ENCODE results near the gene ATXN7L1. TPM values are rescaled to one million over a fixed set of nuclear protein-coding genes. Genes with fewer than 3 reads are reported as not detected.
A peak's percentile ranks its signal among the peaks of the same experiment; 100 is the strongest.

The ATXN7L1 gene
- total RNA-seq (2021; fragmentation: NEBNext Ultra II Directional; extraction: Animal tissue kit (Norgen Biotek cat#: 25700)) (34.0 and 34.5 TPM in 2 replicates), polyA plus RNA-seq (2011; rRNA removed) (13.0 and 14.3 TPM in 2 replicates), polyA minus RNA-seq (2011; rRNA and poly(A)+ RNA removed) (19.2 and 23.2 TPM in 2 replicates)
- 8.8 TPM for polyA plus RNA-seq (2011; cell fraction: cytosol; rRNA removed)
- 18.9 TPM for polyA plus RNA-seq (2011; cell fraction: nucleus; rRNA removed)
- polyA plus RNA-seq (2012, experiment 1 of 2): 25.9 to 30.4 TPM (median 28.8 TPM) in 4 replicates
- polyA plus RNA-seq (2012, experiment 2 of 2): 9.3 TPM
- polyA plus RNA-seq (2013, experiment 1 of 2): 32.2 TPM
- polyA plus RNA-seq (2013, experiment 2 of 2): 31.1 TPM
- polyA minus RNA-seq (2011; cell fraction: cytosol; rRNA and poly(A)+ RNA removed): 16.1 TPM
- 54.9 TPM for polyA minus RNA-seq (2011; cell fraction: nucleus; rRNA and poly(A)+ RNA removed)
- long read RNA-seq, experiment 1, partial matches to known transcripts: 6 of 22 reads
- long read RNA-seq, experiment 1, other reads (novel, unspliced or antisense): 15 of 22 reads
- long read RNA-seq, experiment 2, partial matches to known transcripts: 12 of 20 reads
- long read RNA-seq, experiment 2, other reads (novel, unspliced or antisense): 6 of 20 reads

DNA sequence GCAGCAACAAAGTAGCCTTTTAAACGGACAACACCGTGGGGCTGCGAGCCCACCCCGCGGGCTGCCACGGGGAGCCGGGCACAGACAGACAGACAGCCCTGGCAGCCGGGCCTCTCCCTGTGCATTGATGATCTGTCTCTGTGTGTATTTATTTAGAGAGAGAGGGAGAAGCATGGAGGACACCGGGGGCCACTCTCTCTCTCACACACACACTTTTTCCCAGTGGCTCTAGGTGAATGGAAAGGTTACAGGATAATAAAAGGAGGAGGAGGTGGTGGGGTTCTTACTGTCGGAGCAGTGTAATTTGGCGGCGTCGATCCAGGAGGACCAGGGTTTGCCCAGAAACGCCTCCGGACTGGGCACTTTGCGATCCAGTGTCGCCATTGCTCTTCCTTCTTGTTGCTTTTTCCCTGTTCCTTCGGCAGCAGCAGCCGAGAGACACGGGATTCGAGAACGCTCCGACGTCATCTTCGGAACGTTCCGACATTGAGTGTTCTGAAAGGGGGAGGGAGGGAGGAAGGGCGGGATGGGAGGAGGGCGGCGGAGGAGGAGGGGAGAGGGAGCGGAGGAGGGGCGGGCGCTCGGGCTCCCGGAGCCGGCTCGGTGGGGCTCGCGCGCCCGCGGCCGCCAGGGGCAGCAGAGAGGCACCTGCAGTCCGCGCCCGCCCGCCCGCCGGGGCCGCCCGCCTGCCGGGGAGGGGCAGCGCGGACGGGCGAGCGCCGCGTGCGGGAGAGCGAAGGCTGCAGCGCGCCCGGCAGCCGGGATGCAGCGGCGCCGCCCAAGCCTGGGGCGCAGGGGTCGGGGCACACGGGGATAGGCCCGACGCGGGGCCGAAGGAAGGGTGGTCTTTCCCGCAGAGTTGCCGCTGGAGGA, at the start of gene ATXN7L1:
Gene ATXN7L1, minus strand, starts transcription at position 509 of the 873 bp plus-strand sequence. Its CDS starts 41 bp downstream, at position 468.
- Histone ChIP-seq H3K9ac (replicated peaks in 1 of 4; ENCODE audit: extremely low read depth in 1 of 4, low read depth in 3 of 4, low read length in 3 of 4) (peak within 1 kb of the TSS; percentile 92 to 100 (median 94)), H2AK5ac (ENCODE audit: low read depth, low read length) (no peak within 1 kb of the TSS), H2BK5ac (ENCODE audit: low read depth, low read length) (peak within 1 kb of the TSS; percentile 16; the same call in 1 of the 2 replicates), H4K8ac (ENCODE audit: extremely low read depth, insufficient read depth, low read length) (peak within 1 kb of the TSS; percentile 81), H3K36me3 (ENCODE audit: control insufficient read depth in 2 of 4, insufficient read depth in 4 of 4, low read length in 3 of 4) (peaks cover 0 to 5% (median 0%) of the 10 kb centered on the region in 4 experiments; a peak in 3 of 8 replicates), H2BK20ac (ENCODE audit: low read length) (no peak within 1 kb of the TSS), H2AFZ (ENCODE audit: low read length) (0 out of 2 replicates have a peak within 1 kb of the TSS, but pooled peaks have one; percentile 84), H3K18ac (ENCODE audit: extremely low read depth, low read length) (peak within 1 kb of the TSS; percentile 73), H3K23ac (ENCODE audit: insufficient read length) (no peak within 1 kb of the TSS), H3K56ac (replicated peaks; ENCODE audit: insufficient read length, low read depth, low read length) (peak within 1 kb of the TSS; percentile 85), H2BK120ac (replicated peaks; ENCODE audit: low read depth, low read length) (no peak within 1 kb of the TSS), H2BK12ac (ENCODE audit: low read depth, low read length) (peak within 1 kb of the TSS; percentile 32; the same call in 1 of the 2 replicates), H3K4me1 (replicated peaks in 1 of 4; ENCODE audit: control insufficient read depth in 3 of 4, insufficient read depth in 4 of 4, low read length in 3 of 4) (peaks cover 6 to 27% (median 15%) of the 10 kb centered on the region in 4 experiments; a peak in 5 of 7 replicates), H3K23me2 (ENCODE audit: low read depth, low read length) (peaks cover 9% of the 10 kb centered on the region), H3K4me3 (ENCODE audit: extremely low read depth in 1 of 4, insufficient read depth in 2 of 4, low read depth in 3 of 4, low read length in 4 of 4) (peak within 1 kb of the TSS; percentile 87 to 93 (median 90)), H3K9me3 (ENCODE audit: insufficient read depth in 2 of 2, low read depth in 1 of 2, low read length in 1 of 2) (0 out of 4 replicates have a peak, but pooled peaks cover 0 to 3% of the 10 kb centered on the region in 2 experiments), H3K27me3 (replicated peaks in 1 of 4; ENCODE audit: control insufficient read depth in 3 of 4, extremely low read depth in 1 of 4, insufficient read depth in 3 of 4, low read length in 3 of 4) (peaks cover 0 to 14% (median 12%) of the 10 kb centered on the region in 4 experiments; a peak in 5 of 7 replicates), H4K5ac (ENCODE audit: insufficient read length, low read depth, low read length) (peak within 1 kb of the TSS; percentile 42), H3K4ac (replicated peaks; ENCODE audit: insufficient read length, low read depth, low read length) (peak within 1 kb of the TSS; percentile 23), H4K20me1 (replicated peaks in 1 of 2; ENCODE audit: control insufficient read depth in 1 of 2, insufficient read depth in 2 of 2, low read length in 2 of 2) (peaks cover 2 to 11% of the 10 kb centered on the region in 2 experiments), H3K79me1 (ENCODE audit: low read depth, low read length) (peaks cover 8% of the 10 kb centered on the region; the same call in 1 of the 2 replicates), H4K91ac (replicated peaks; ENCODE audit: insufficient read length, low read length) (peak within 1 kb of the TSS; percentile 48), H3K14ac (ENCODE audit: insufficient read length) (peak within 1 kb of the TSS; percentile 85), H3K4me2 (ENCODE audit: insufficient read depth in 1 of 2, low read depth in 2 of 2, low read length in 2 of 2) (peak within 1 kb of the TSS; percentile 85 to 88), H2BK15ac (ENCODE audit: low read length) (no peak within 1 kb of the TSS), H3K79me2 (ENCODE audit: control insufficient read depth in 1 of 2, insufficient read depth in 2 of 2, low read length in 2 of 2) (peaks cover 3 to 56% of the 10 kb centered on the region in 2 experiments; a peak in 3 of 4 replicates), H3K27ac (ENCODE audit: low read depth, low read length) (peak within 1 kb of the TSS; percentile 91)
- WGBS, 2 experiments (ENCODE audit: extremely low coverage in 1 of 2, insufficient coverage in 1 of 2, insufficient read length in 1 of 2, insufficient replicate concordance in 2 of 2, low coverage in 1 of 2, low lambda C conversion rate in 2 of 2, missing lambda C conversion rate in 1 of 2): 2% methylated on average over 40 of the region's 77 CpGs; no CpG with 5 or more reads in 1 of the 2 experiments
- CTCF ChIA-PET (ENCODE audit: partially characterized antibody): interaction anchor here (0.7 to 5.8 kb wide), 27 partner anchors 8 to 233 kb away, joined by 3 to 99 read pairs (median 5); no protein-coding TSS in a partner anchor
- POLR2A ChIA-PET (ENCODE audit: partially characterized antibody): interaction anchor here (1.0 to 1.1 kb wide), 2 partner anchors 12 to 13 kb away, joined by 3 to 5 read pairs; no protein-coding TSS in a partner anchor
- DNase-seq (ENCODE audit: low read depth in 1 of 2, low spot score in 2 of 2) (peak; percentile 90 to 96), FAIRE-seq (no peak)
- TF ChIP-seq, protein P1, sequence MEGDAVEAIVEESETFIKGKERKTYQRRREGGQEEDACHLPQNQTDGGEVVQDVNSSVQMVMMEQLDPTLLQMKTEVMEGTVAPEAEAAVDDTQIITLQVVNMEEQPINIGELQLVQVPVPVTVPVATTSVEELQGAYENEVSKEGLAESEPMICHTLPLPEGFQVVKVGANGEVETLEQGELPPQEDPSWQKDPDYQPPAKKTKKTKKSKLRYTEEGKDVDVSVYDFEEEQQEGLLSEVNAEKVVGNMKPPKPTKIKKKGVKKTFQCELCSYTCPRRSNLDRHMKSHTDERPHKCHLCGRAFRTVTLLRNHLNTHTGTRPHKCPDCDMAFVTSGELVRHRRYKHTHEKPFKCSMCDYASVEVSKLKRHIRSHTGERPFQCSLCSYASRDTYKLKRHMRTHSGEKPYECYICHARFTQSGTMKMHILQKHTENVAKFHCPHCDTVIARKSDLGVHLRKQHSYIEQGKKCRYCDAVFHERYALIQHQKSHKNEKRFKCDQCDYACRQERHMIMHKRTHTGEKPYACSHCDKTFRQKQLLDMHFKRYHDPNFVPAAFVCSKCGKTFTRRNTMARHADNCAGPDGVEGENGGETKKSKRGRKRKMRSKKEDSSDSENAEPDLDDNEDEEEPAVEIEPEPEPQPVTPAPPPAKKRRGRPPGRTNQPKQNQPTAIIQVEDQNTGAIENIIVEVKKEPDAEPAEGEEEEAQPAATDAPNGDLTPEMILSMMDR (IDR thresholded peaks at IDR 0.05; ENCODE audit: control extremely low read depth in 1 of 3, insufficient read depth in 1 of 3, low read depth in 1 of 3, low read length in 3 of 3): peak; percentile 50 to 57 (median 55); a peak in 3 of 4 replicates
- TF ChIP-seq EP300 (IDR thresholded peaks at IDR 0.05; ENCODE audit: borderline replicate concordance in 1 of 2, low read depth in 2 of 2, low read length in 2 of 2) (no peak), CHD2 (IDR thresholded peaks at IDR 0.05; ENCODE audit: low read length) (peak; percentile 23; the same call in 1 of the 2 replicates), POLR2AphosphoS5 (IDR thresholded peaks at IDR 0.05; ENCODE audit: low read depth, low read length) (peak; percentile 87)

Data from H1 (cell line).